Hepatocyte (in vitro differentiated cells): ENCODE results near the gene PPP1R3D.

ENCODE experiments used
- EZH2 ChIP-seq: fragments of 200-600 bp; sonication (generic); IDR thresholded peaks from 2 replicates; pipeline ENCODE4 v1.6.1; 2016; ENCODE audit warnings: antibody characterized with exemption, mild to moderate bottlenecking, borderline replicate concordance
- EZH2phosphoT487 ChIP-seq: fragments of 200-600 bp; sonication (generic); IDR thresholded peaks from one replicate; pipeline ENCODE4 v1.6.1; 2018; ENCODE audit warnings: antibody characterized with exemption, mild to moderate bottlenecking, low read depth, moderate library complexity; ENCODE audit not compliant: unreplicated experiment, severe bottlenecking
- TF ChIP-seq, protein P1 (sequence below): fragments of 200-600 bp; sonication (generic); IDR thresholded peaks from 2 replicates; pipeline ENCODE4 v1.5.1; 2016; ENCODE audit warnings: antibody characterized with exemption, mild to moderate bottlenecking; ENCODE audit not compliant: poor library complexity

DNA sequence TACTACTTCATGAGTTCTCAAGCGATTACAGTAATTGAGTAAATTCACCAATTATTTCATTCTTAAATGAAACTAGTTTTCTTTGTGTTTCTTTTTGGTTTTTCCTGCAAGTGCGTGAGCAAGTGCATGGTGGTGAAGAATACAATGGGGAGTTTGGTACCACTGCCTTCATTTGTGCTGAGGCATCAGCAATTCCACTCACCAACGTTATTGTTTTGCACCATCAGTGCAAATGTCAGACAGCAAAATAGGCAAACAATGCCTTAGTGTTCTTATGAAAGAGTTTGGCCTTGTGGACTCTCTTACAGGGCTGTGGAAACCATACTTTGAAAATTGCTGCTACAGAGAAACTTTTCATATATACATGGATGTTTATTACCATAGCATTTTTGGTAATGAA lies 26.3 kb upstream of the PPP1R3D start:
- TF ChIP-seq, protein P1, sequence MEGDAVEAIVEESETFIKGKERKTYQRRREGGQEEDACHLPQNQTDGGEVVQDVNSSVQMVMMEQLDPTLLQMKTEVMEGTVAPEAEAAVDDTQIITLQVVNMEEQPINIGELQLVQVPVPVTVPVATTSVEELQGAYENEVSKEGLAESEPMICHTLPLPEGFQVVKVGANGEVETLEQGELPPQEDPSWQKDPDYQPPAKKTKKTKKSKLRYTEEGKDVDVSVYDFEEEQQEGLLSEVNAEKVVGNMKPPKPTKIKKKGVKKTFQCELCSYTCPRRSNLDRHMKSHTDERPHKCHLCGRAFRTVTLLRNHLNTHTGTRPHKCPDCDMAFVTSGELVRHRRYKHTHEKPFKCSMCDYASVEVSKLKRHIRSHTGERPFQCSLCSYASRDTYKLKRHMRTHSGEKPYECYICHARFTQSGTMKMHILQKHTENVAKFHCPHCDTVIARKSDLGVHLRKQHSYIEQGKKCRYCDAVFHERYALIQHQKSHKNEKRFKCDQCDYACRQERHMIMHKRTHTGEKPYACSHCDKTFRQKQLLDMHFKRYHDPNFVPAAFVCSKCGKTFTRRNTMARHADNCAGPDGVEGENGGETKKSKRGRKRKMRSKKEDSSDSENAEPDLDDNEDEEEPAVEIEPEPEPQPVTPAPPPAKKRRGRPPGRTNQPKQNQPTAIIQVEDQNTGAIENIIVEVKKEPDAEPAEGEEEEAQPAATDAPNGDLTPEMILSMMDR: no peak
- no peak for TF ChIP-seq EZH2
- TF ChIP-seq EZH2phosphoT487: no peak
